Ovary (tissue), 9 donors: Measurements from ENCODE around the gene ITPR3. TPM values are rescaled to one million over a fixed set of nuclear protein-coding genes. Genes with fewer than 3 reads are reported as not detected.

Experiments
- DNase-seq, 5 donors: peaks; one replicate each; pipeline ENCODE4 v3.0.0-alpha.2; 2019 to 2020
- H3K27ac ChIP-seq, 2 donors: fragments of 200-600 bp; one replicate each; pipeline versions ENCODE4 v1.5.1 to v1.8.0; 2019 to 2022
- H3K27me3 ChIP-seq: fragments of 200-600 bp; one replicate; pipeline ENCODE4 v1.8.0; 2022
- H3K36me3 ChIP-seq: fragments of 200-600 bp; sonication (generic); one replicate; pipeline ENCODE4 v1.5.1; 2019
- H3K4me1 ChIP-seq: one replicate; pipeline ENCODE4 v1.8.1; 2013; ENCODE audit warnings: mild to moderate bottlenecking, moderate library complexity; ENCODE audit not compliant: insufficient read depth
- H3K4me3 ChIP-seq: fragments of 200-600 bp; sonication (generic); one replicate; pipeline ENCODE4 v1.5.1; 2017
- H3K9me3 ChIP-seq, 2 donors: fragments of 200-600 bp in 1 of 2; sonication (generic) in 1 of 2; one replicate each; pipeline versions ENCODE4 v1.5.1 to v1.8.1; 2013 to 2019; ENCODE audit warnings: mild to moderate bottlenecking in 1 of 2, moderate library complexity in 1 of 2
- EP300 ChIP-seq: sonication (generic); formaldehyde crosslinking; IDR thresholded peaks from one replicate; pipeline ENCODE4 v1.6.1; 2017; ENCODE audit warnings: antibody characterized with exemption
- POLR2A ChIP-seq: fragments of 450-650 bp; IDR thresholded peaks from one replicate; pipeline ENCODE4 v1.6.1; 2017; ENCODE audit warnings: antibody characterized with exemption, mild to moderate bottlenecking, moderate library complexity
- WGBS, 3 donors: extraction: QIAGEN DNeasy Blood & Tissue Kit in 1 of 3; methylation state at CpG; one replicate each; pipeline versions ENCODE4 v1.1.5 to v1.1.7; 2013 to 2017; 5-methylcytosine and 5-hydroxymethylcytosine counted together
- intact Hi-C, 4 donors: fragments of 100-400 bp; cut with DNase I; formaldehyde crosslinking; loops; one replicate each; pipeline versions ENCODE4 v1.11.0 to v1.15.1; 2022 to 2023
- polyA plus RNA-seq, 2 donors: library from polyadenylated mRNA; stranded (reverse); fragments of 200-250 nt in 1 of 2; fragments of 350-450 nt in 1 of 2; fragmentation: Illumina TruSeq in 1 of 2; extraction: RNeasy Lipid Tissue Mini Kit (QIAGEN cat#74804) in 1 of 2; gene quantifications; one replicate each; pipeline ENCODE4 v1.2.3, GENCODE V29; 2013 to 2014
- total RNA-seq, 7 donors: library from RNA; depleted of rRNA in 2 of 7; stranded (reverse); fragments of >200 nt in 2 of 7; fragmentation: NEBNext Ultra II Directional in 3 of 7; extraction: Animal tissue kit (Norgen Biotek cat#: 25700) in 3 of 7; gene quantifications; one replicate each; pipeline versions ENCODE4 v1.1.0 to v1.2.4, GENCODE V29; 2016 to 2023
- TF ChIP-seq, protein P1 (sequence below), 3 donors: fragments of 450-650 bp in 2 of 3; fragments of 200-600 bp in 1 of 3; IDR thresholded peaks; one replicate each; pipeline versions ENCODE4 v1.5.1 to v1.8.0; 2016 to 2022; ENCODE audit warnings: antibody characterized with exemption in 3 of 3, mild to moderate bottlenecking in 1 of 3
- donor health status: DM: no; HTN: no; CAD: no; lungs with moderate emphysema.
- donor health status: DM: no; HTN: no; CAD: no.
- donor health status: Bipolar disorder and iron deficiency.
- donor health status: DM: yes; HTN: yes; CAD: no.
- donor health status: DM: no; HTN: no; CAD: no.
- donor health status: DM: yes; HTN: yes; CAD: no.

Gene ITPR3
- total and polyA plus RNA-seq, 9 donors, result 3.6 to 31.1 (median 11.7) TPM

DNA sequence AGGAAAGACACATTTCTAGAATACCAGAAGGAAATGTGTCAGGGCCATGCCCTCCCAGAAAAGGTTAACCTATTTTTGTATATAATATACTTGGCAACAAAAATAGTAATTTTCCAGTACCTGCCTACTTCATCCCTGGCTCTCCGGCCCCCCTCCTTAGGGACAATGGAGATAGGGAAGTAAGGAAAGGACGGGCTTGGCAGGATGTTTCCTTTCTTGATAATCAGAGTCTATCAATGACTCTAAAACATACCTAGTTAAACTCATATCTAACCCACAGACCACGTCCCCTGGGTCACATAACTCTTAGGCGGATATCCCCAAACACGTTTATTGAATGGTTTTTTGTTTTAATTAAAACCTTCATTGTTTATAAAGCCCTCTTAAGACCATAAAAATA is 78.6 kb downstream of the ITPR3 start:
- no peak for DNase-seq
- H3K27ac ChIP-seq, result peak overlapping the region in 1 of 2 donors; percentile 64
- H3K27me3 ChIP-seq, result no peaks in the 10 kb centered on the region
- no peak overlapping the region for H3K4me3 ChIP-seq
- no peaks in the 10 kb centered on the region for H3K9me3 ChIP-seq
- intact Hi-C loops, result loop anchor here (5.0 to 10.0 kb wide), 2 partner anchors 112 to 115 kb away; partner anchors contain the start of gene BAK1 (in 2 of the 4)
- WGBS, 3 donors, result 52 to 68% (median 59%) methylated on average over 5 of the region's 5 CpGs
- peaks cover 11% of the 10 kb centered on the region for H3K4me1 ChIP-seq
- H3K36me3 ChIP-seq, result no peaks in the 10 kb centered on the region
- TF ChIP-seq EP300 (no peak), POLR2A (no peak)
- TF ChIP-seq, protein P1, sequence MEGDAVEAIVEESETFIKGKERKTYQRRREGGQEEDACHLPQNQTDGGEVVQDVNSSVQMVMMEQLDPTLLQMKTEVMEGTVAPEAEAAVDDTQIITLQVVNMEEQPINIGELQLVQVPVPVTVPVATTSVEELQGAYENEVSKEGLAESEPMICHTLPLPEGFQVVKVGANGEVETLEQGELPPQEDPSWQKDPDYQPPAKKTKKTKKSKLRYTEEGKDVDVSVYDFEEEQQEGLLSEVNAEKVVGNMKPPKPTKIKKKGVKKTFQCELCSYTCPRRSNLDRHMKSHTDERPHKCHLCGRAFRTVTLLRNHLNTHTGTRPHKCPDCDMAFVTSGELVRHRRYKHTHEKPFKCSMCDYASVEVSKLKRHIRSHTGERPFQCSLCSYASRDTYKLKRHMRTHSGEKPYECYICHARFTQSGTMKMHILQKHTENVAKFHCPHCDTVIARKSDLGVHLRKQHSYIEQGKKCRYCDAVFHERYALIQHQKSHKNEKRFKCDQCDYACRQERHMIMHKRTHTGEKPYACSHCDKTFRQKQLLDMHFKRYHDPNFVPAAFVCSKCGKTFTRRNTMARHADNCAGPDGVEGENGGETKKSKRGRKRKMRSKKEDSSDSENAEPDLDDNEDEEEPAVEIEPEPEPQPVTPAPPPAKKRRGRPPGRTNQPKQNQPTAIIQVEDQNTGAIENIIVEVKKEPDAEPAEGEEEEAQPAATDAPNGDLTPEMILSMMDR (IDR thresholded peaks at IDR 0.05), result no peak

DNA sequence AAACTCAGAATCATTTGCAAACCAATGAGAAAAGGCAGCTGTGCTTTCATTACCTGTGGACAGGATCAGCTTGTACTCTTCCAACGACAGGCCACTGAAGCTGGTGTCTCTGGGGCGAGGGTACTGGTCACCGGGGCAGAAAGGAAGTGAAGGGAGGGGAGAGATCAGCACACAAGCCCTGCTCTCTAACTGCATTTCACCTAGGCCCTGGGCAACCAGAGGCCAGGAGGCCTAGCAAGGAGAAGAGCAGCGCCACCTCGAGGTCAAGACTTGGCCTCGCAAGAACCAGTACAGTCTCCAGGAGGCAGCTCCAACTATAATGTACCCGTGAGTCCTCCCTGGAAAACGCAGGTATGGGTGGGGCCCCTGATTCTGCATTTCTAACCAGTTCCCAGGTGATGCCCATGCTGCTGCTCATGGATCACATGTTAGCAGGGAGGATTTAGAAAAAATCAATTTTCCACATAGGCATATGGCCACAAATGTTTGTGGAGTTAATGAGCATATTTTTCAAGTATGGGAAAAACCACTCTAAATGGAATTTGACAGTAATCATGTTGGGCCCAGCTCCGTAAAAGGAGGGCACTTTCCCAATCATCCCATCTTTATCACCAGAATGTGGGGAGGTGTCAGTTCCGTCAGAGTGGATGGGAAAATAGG is 79.4 kb downstream of the ITPR3 start:
- DNase-seq, result peak in 4 of 5 donors; percentile 53 to 74 (median 63)
- H3K27ac ChIP-seq, result peak overlapping the region in 1 of 2 donors; percentile 64
- intact Hi-C loops, result loop anchor here in 1 of 4 donors (5.0 kb wide), 1 partner anchor 113 kb away; no protein-coding TSS in a partner anchor

DNA sequence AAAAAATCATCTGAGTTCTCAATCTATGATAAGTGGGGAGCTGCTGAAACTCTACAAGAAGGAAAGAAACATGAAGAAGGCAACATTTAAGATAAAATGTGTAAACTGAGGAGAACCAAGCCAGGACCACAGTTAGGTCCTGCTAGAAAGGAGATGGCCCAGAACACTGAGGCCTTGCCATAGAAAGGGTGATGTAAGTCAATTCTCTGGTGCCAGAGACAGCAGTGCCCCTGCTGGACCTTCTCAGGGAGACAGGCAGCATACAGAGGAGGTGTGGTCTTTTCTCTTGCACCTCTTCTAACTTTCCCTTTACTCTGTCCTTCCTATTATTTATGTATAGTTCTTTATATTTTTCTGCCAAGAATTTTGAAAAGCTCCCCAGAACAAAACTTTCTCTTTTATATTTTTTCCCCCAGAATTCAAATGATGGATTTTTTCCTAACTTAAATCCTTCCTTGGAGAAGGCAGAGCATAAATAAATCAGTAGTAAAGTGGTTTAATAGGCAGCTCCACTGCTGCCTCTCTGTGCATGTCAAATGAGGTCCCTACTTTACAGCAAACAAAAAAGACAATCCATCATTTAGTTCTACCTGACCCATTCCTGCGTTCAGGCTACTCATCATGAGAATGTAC is 81.3 kb downstream of the ITPR3 start:
- intact Hi-C loops, result loop anchor here in 1 of 4 donors (5.0 kb wide), 1 partner anchor 115 kb away; no protein-coding TSS in a partner anchor
- no peak overlapping the region for H3K27ac ChIP-seq
- DNase-seq, result no peak
- TF ChIP-seq POLR2A (no peak), EP300 (no peak)
- TF ChIP-seq, protein P1 (IDR thresholded peaks at IDR 0.05), result no peak
- H3K27me3 ChIP-seq, result no peaks in the 10 kb centered on the region
- no peak overlapping the region for H3K4me3 ChIP-seq
- H3K4me1 ChIP-seq, result no peaks in the 10 kb centered on the region
- 81 to 88% (median 88%) methylated on average over 1 of the region's 1 CpG for WGBS, 3 donors
- no peaks in the 10 kb centered on the region for H3K9me3 ChIP-seq
- no peaks in the 10 kb centered on the region for H3K36me3 ChIP-seq

More for the DNA sequence above, 79.4 kb downstream of the ITPR3 start:
- Histone ChIP-seq H3K9me3 (no peaks in the 10 kb centered on the region), H3K27me3 (no peaks in the 10 kb centered on the region), H3K36me3 (no peaks in the 10 kb centered on the region), H3K4me3 (no peak overlapping the region), H3K4me1 (peaks cover 10% of the 10 kb centered on the region)
- no peak for TF ChIP-seq EP300
- TF ChIP-seq, protein P1 (IDR thresholded peaks at IDR 0.05), result peak in 2 of 3 donors; percentile 18 to 33
- 53 to 56% (median 54%) methylated on average over 10 of the region's 10 CpGs for WGBS, 3 donors

DNA sequence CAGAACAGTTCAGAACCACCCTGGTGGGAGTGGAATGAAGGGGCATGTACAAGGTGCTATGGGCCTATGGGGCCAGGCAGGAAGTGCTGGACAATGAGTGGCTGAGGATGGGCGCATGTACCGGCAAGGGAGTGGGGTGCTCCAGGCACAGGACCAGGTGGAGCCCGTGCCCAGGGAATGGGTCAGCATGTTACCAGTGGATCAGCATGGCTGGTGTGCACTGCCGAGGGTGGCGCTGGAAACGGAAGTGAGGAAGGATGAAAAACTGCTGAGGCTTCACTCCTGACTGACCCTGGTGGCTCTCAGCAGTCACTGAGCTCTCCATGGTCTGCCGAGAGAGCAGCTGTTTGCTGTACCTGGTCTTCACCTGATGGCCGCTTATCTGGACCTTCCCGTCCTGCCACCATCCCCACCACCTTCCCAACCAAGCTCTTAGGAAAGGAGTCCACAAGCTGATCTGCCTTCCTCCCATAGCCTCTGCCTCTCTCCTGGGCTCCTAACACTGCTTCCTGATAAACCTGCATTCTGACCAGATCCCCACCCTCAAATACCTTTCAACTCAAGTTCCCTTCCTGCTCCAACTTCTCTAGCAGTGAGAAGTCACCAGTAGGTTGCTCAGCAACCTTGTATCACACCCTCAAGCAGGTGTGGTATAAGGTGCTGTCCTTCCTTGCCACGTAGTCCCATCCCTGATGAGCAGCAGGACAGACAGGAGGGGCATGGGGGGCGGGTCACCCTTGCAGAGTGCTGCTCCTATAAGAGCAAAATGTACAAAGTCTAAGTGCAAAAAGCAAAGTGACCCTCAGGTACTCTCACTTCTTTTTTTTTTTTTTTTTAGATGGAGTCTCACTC is 83.3 kb downstream of the ITPR3 start:
- TF ChIP-seq EP300 (no peak), POLR2A (no peak)
- TF ChIP-seq, protein P1 (IDR thresholded peaks at IDR 0.05), result no peak
- H3K27me3 ChIP-seq, result no peaks in the 10 kb centered on the region
- H3K4me3 ChIP-seq, result no peak overlapping the region
- no peak for DNase-seq
- no peak overlapping the region for H3K27ac ChIP-seq
- no peaks in the 10 kb centered on the region for H3K4me1 ChIP-seq
- H3K36me3 ChIP-seq, result no peaks in the 10 kb centered on the region
- intact Hi-C loops, result loop anchor here in 1 of 4 donors (5.0 kb wide), 1 partner anchor 117 kb away; no protein-coding TSS in a partner anchor
- no peaks in the 10 kb centered on the region for H3K9me3 ChIP-seq
- WGBS, 3 donors, result 84 to 90% (median 89%) methylated on average over 11 of the region's 11 CpGs
